ENCODE results near the gene STON2.
"Not testable (repeated sequence)": the region's sequence is repeated elsewhere in the genome, so short reads cannot be mapped to it uniquely, and the experiment has no call there.

STON2 gene

DNA sequence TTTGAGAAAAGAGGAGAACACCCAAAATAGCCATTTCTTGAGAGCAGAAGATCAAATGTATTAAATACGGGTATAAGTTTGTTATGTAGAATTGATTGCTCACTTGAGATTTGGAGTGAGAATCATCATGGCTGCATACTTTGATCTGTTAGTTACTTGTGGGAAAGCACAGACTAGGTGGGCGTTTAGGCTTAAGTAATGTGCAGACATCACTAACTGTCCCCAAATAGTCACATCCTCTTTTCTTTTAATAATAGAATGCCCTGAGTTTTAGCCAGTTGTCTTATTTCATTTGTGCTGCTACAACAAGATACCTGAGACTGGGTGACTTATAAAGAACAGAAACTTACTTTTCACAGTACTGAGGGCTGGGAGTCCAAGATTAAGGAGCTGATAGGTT is 165.0 kb downstream of the STON2 start:
- TF ChIP-seq, protein P1, sequence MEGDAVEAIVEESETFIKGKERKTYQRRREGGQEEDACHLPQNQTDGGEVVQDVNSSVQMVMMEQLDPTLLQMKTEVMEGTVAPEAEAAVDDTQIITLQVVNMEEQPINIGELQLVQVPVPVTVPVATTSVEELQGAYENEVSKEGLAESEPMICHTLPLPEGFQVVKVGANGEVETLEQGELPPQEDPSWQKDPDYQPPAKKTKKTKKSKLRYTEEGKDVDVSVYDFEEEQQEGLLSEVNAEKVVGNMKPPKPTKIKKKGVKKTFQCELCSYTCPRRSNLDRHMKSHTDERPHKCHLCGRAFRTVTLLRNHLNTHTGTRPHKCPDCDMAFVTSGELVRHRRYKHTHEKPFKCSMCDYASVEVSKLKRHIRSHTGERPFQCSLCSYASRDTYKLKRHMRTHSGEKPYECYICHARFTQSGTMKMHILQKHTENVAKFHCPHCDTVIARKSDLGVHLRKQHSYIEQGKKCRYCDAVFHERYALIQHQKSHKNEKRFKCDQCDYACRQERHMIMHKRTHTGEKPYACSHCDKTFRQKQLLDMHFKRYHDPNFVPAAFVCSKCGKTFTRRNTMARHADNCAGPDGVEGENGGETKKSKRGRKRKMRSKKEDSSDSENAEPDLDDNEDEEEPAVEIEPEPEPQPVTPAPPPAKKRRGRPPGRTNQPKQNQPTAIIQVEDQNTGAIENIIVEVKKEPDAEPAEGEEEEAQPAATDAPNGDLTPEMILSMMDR (IDR thresholded peaks at IDR 0.05; ENCODE audit: borderline replicate concordance, control extremely low read depth, extremely low read depth, insufficient read depth, missing control alignments): no peak
- DNase-seq (ENCODE audit: low spot score): peak; percentile 79
- in situ Hi-C loops (cut with MboI; ENCODE audit: low sequenced_read_pairs, unreplicated experiment): no loop called here

DNA sequence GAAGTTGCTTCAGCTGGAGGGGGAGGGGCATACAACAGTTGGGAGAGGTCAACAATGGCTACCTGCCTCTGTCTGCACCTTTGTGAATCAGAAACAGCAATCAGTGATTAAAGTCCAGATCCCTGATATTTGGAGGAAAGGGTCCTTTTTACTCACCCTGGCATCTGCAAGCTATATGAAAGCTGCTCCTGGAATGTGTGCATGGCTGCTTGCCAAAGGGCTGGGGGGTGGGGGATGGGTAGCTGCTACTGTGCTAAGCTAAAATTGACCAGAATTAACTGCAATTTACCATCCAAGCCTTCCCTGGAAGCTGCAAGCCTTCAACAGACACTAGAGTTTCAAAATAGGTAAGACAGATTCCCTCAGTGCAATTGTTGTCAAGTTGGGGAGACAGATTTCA is 165.8 kb downstream of the STON2 start:
- in situ Hi-C loops (cut with MboI; ENCODE audit: low sequenced_read_pairs, unreplicated experiment): no loop called here

DNA sequence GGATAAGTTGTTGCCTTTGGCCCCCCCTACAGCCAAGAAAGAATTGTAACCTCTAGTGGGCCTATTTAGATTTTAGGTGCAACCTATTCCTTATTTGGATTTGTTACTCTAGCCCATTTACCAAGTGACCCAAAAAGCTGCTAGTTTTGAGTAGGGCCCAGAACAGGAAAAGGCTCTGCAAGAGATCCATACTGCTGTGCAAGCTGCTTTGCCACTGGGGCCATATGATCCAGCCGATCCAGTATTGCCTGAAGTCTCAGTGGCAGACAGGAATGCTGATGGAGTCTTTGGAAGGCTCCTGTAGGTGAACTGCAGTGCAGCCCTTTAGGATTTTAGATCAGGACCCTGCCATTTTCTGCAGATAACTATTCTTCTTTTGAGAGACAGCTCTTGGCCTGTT is 166.5 kb downstream of the STON2 start:
- no peak for DNase-seq (ENCODE audit: low spot score)
- in situ Hi-C loops (cut with MboI; ENCODE audit: low sequenced_read_pairs, unreplicated experiment): no loop called here
- TF ChIP-seq, protein P1 (IDR thresholded peaks at IDR 0.05; ENCODE audit: borderline replicate concordance, control extremely low read depth, extremely low read depth, insufficient read depth, missing control alignments): no peak

More for the DNA sequence above, 165.8 kb downstream of the STON2 start:
- TF ChIP-seq, protein P1 (IDR thresholded peaks at IDR 0.05; ENCODE audit: borderline replicate concordance, control extremely low read depth, extremely low read depth, insufficient read depth, missing control alignments): no peak
- DNase-seq (ENCODE audit: low spot score): no peak

DNA sequence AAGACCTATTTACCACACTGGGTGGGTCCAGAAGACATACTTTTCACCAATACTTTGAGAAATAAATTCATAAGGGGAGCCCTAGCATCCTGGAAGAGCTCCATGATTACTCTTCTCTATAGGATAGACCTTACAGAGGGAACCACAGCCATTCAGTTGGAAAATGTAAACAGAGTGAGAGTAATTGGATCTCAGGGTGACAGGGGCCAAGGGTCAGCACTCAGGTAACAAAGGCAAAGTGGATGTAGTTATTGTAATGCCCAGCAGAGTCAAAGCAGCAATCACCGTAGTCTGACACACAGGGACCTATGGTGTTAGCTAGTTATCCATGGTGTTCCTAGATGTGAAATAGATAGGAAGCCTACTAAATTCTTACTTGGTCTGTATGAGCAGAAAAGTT is 168.6 kb downstream of the STON2 start:
- in situ Hi-C loops (cut with MboI; ENCODE audit: low sequenced_read_pairs, unreplicated experiment): no loop called here
- TF ChIP-seq, protein P1 (IDR thresholded peaks at IDR 0.05; ENCODE audit: borderline replicate concordance, control extremely low read depth, extremely low read depth, insufficient read depth, missing control alignments): no peak
- DNase-seq (ENCODE audit: low spot score): no peak

DNA sequence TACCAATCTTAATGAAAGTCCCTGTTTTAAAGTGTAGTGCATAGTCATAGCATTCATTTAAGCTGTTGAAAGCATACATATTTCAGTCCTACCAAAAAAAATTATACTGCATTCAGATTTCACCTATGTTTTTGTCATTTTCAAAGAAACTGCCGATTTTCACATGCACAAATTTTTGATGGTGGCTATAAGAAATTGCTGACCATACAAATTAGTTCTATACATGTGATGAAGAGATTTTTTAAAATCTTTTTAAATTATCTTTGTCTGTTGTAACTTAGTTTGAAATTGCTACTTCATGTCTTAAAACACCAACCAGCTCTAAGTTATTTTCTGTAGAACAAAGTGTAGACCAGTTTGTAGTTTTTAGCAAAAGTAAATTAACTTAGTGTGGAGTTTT is 175.9 kb downstream of the STON2 start:
- TF ChIP-seq, protein P1 (IDR thresholded peaks at IDR 0.05; ENCODE audit: borderline replicate concordance, control extremely low read depth, extremely low read depth, insufficient read depth, missing control alignments): no peak
- no peak for DNase-seq (ENCODE audit: low spot score)
- in situ Hi-C loops (cut with MboI; ENCODE audit: low sequenced_read_pairs, unreplicated experiment): no loop called here

DNA sequence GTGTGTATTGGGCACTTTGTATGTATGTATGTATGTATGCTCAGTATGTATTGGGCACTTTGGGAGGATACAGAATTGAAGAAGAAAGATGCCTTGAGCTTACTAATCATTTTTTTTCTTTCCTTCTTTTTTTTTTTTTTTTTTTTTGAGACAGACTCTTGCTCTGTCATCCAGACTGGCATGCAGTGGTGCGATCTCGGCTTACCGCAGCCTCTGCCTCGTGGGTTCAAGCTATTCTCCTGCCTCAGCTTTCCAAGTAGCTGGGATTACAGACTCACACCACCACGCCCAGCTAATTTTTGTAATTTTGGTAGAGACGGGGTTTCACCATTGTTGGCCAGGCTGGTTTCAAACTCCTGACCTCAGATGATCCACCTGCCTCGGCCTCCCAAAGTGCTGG is 176.3 kb downstream of the STON2 start:
- in situ Hi-C loops (cut with MboI; ENCODE audit: low sequenced_read_pairs, unreplicated experiment); DNase-seq (ENCODE audit: low spot score): not testable (repeated sequence)

DNA sequence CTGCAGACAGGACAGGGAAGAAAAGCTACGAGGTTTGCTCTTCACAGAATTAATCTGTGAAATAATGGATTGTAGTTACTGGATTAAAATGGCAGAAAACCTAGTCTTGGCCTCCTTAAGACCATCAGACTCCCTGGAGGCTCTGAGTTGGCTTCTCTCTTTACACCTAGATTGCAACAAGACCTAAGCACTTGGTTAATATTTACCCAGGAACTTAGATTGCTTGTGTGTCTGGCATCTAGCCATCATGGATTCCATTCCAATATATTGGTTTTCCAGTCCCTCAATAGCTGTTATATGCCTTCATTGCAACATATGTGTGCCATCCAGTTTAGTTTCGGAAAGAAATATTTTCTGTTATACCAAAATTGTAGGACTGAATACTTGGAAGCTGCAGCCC is 177.4 kb downstream of the STON2 start:
- TF ChIP-seq, protein P1 (IDR thresholded peaks at IDR 0.05; ENCODE audit: borderline replicate concordance, control extremely low read depth, extremely low read depth, insufficient read depth, missing control alignments): no peak
- in situ Hi-C loops (cut with MboI; ENCODE audit: low sequenced_read_pairs, unreplicated experiment): no loop called here
- DNase-seq (ENCODE audit: low spot score): no peak

Data from GM13976 (cell line).